HUES48 (cell line): Measurements from ENCODE around the gene DCTN2.
A peak's percentile ranks its signal among the peaks of the same experiment; 100 is the strongest.
"Not testable (repeated sequence)": the region's sequence is repeated elsewhere in the genome, so short reads cannot be mapped to it uniquely, and the experiment has no call there.

Experiments used
- H3K27ac ChIP-seq: one replicate; pipeline ENCODE4 v1.7.0; 2013; ENCODE audit warnings: low read depth, low read length, inconsistent platforms
- H3K27me3 ChIP-seq: 2 replicates; pipeline ENCODE4 v1.6.1; 2013; ENCODE audit warnings: mild to moderate bottlenecking, low read length; ENCODE audit not compliant: control insufficient read depth, insufficient read depth
- H3K36me3 ChIP-seq: 2 replicates; pipeline ENCODE4 v1.6.1; 2013; ENCODE audit warnings: low read length; ENCODE audit not compliant: control insufficient read depth, insufficient read depth
- H3K4me1 ChIP-seq: 2 replicates; pipeline ENCODE4 v1.6.1; 2013; ENCODE audit warnings: mild to moderate bottlenecking, low read length; ENCODE audit not compliant: control insufficient read depth, insufficient read depth
- H3K4me3 ChIP-seq: 2 replicates; pipeline ENCODE4 v1.5.1; 2013; ENCODE audit warnings: mild to moderate bottlenecking, low read depth, low read length
- H3K9ac ChIP-seq: 2 replicates; pipeline ENCODE4 v1.6.1; 2013; ENCODE audit warnings: mild to moderate bottlenecking, low read depth, low read length, moderate library complexity
- H3K9me3 ChIP-seq: 2 replicates; pipeline ENCODE4 v1.6.1; 2013; ENCODE audit warnings: low read length; ENCODE audit not compliant: control insufficient read depth, insufficient read depth

DCTN2 gene

GRCh38 chr12:57519796-57520052, 27.3 kb downstream of the DCTN2 start:
- peak overlapping the region; percentile 92 for H3K4me3 ChIP-seq
- no peaks in the 10 kb centered on the region for H3K27me3 ChIP-seq
- H3K9ac ChIP-seq = peak overlapping the region; percentile 93
- H3K27ac ChIP-seq = peak overlapping the region; percentile 99
- H3K4me1 ChIP-seq = peaks cover 20% of the 10 kb centered on the region
- H3K9me3 ChIP-seq = no peaks in the 10 kb centered on the region
- peaks cover 52% of the 10 kb centered on the region for H3K36me3 ChIP-seq

- H3K27me3 ChIP-seq = no peaks in the 10 kb centered on the region
- peak overlapping the region; percentile 99 for H3K27ac ChIP-seq
- no peaks in the 10 kb centered on the region for H3K9me3 ChIP-seq
- peak overlapping the region; percentile 92 for H3K4me3 ChIP-seq
- peaks cover 52% of the 10 kb centered on the region for H3K36me3 ChIP-seq
- peak overlapping the region; percentile 93 for H3K9ac ChIP-seq
- H3K4me1 ChIP-seq = peaks cover 20% of the 10 kb centered on the region
Observed at GRCh38 chr12:57518920-57519795, 27.8 kb downstream of the DCTN2 start.

GRCh38 chr12:57518176-57518919, 28.6 kb downstream of the DCTN2 start:
- H3K27ac ChIP-seq = no peak overlapping the region

GRCh38 chr12:57517718-57518117, 29.3 kb downstream of the DCTN2 start:
- not testable (repeated sequence) for H3K9ac ChIP-seq, H3K9me3 ChIP-seq, H3K27me3 ChIP-seq, H3K27ac ChIP-seq
- Histone ChIP-seq H3K36me3 (peaks cover 66% of the 10 kb centered on the region), H3K4me1 (peaks cover 15% of the 10 kb centered on the region), H3K4me3 (0 out of 2 replicates have a peak overlapping the region, but pooled peaks have one; percentile 7)

More at GRCh38 chr12:57518176-57518919, 28.6 kb downstream of the DCTN2 start:
- Histone ChIP-seq H3K36me3 (peaks cover 60% of the 10 kb centered on the region), H3K4me3 (peak overlapping the region; percentile 92; the same call in 1 of the 2 replicates), H3K4me1 (peaks cover 15% of the 10 kb centered on the region), H3K9me3 (no peaks in the 10 kb centered on the region), H3K27me3 (no peaks in the 10 kb centered on the region), H3K9ac (no peak overlapping the region)

- Histone ChIP-seq H3K36me3 (peaks cover 71% of the 10 kb centered on the region), H3K9me3 (no peaks in the 10 kb centered on the region)
Observed at GRCh38 chr12:57517187-57517586, 29.8 kb downstream of the DCTN2 start.

GRCh38 chr12:57516617-57517153, 30.3 kb downstream of the DCTN2 start:
- H3K4me3 ChIP-seq = no peak overlapping the region
- H3K36me3 ChIP-seq = peaks cover 76% of the 10 kb centered on the region
- H3K27me3 ChIP-seq = no peaks in the 10 kb centered on the region
- no peak overlapping the region for H3K27ac ChIP-seq
- H3K4me1 ChIP-seq = peaks cover 11% of the 10 kb centered on the region
- no peaks in the 10 kb centered on the region for H3K9me3 ChIP-seq
- no peak overlapping the region for H3K9ac ChIP-seq

More at GRCh38 chr12:57517187-57517586, 29.8 kb downstream of the DCTN2 start:
- Histone ChIP-seq H3K4me3 (no peak overlapping the region), H3K27me3 (no peaks in the 10 kb centered on the region), H3K9ac (no peak overlapping the region), H3K4me1 (peaks cover 15% of the 10 kb centered on the region), H3K27ac (no peak overlapping the region)

GRCh38 chr12:57515934-57516541, 31.0 kb downstream of the DCTN2 start:
- Histone ChIP-seq H3K4me3 (no peak overlapping the region), H3K27me3 (no peaks in the 10 kb centered on the region), H3K9ac (no peak overlapping the region), H3K27ac (no peak overlapping the region), H3K36me3 (peaks cover 83% of the 10 kb centered on the region), H3K9me3 (no peaks in the 10 kb centered on the region), H3K4me1 (peaks cover 6% of the 10 kb centered on the region; the same call in 1 of the 2 replicates)

- peaks cover 6% of the 10 kb centered on the region; the same call in 1 of the 2 replicates for H3K4me1 ChIP-seq
- H3K9ac ChIP-seq = no peak overlapping the region
- H3K27ac ChIP-seq = no peak overlapping the region
- H3K4me3 ChIP-seq = no peak overlapping the region
- H3K36me3 ChIP-seq = peaks cover 88% of the 10 kb centered on the region
- H3K27me3 ChIP-seq = no peaks in the 10 kb centered on the region
- no peaks in the 10 kb centered on the region for H3K9me3 ChIP-seq
Observed at GRCh38 chr12:57515408-57515933, 31.5 kb downstream of the DCTN2 start.

GRCh38 chr12:57514720-57515407, 32.1 kb downstream of the DCTN2 start:
- Histone ChIP-seq H3K9ac (no peak overlapping the region), H3K27ac (no peak overlapping the region), H3K9me3 (no peaks in the 10 kb centered on the region), H3K4me3 (no peak overlapping the region), H3K36me3 (peaks cover 95% of the 10 kb centered on the region), H3K4me1 (peaks cover 6% of the 10 kb centered on the region; the same call in 1 of the 2 replicates), H3K27me3 (no peaks in the 10 kb centered on the region)

GRCh38 chr12:57514246-57514645, 32.7 kb downstream of the DCTN2 start:
- H3K27me3 ChIP-seq, H3K27ac ChIP-seq, H3K4me3 ChIP-seq, H3K9me3 ChIP-seq, H3K4me1 ChIP-seq, H3K9ac ChIP-seq: not testable (repeated sequence)
- peaks cover 97% of the 10 kb centered on the region for H3K36me3 ChIP-seq
